ENCODE measurements around the gene PBXIP1. TPM values are rescaled to one million over a fixed set of nuclear protein-coding genes. Genes with fewer than 3 reads are reported as not detected.

PBXIP1 gene
- total and polyA plus RNA-seq, 11 donors = 36.9 to 70.4 (median 51.5) TPM

DNA sequence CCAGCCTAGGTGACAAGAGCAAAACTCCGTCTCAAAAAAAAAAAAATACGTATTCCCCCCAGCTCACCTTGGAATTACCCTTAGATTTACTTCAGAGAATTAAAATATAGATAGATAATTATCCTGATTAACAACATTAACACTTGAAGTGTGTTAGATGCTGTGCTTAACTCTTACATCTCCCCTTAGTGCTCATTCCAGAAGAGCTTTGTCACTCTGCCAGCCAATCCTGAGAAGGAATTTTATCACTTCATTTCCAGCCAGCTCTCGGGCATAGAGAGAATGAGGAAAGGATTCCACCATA lies 16.3 kb upstream of the PBXIP1 start:
- TF ChIP-seq, protein P1, sequence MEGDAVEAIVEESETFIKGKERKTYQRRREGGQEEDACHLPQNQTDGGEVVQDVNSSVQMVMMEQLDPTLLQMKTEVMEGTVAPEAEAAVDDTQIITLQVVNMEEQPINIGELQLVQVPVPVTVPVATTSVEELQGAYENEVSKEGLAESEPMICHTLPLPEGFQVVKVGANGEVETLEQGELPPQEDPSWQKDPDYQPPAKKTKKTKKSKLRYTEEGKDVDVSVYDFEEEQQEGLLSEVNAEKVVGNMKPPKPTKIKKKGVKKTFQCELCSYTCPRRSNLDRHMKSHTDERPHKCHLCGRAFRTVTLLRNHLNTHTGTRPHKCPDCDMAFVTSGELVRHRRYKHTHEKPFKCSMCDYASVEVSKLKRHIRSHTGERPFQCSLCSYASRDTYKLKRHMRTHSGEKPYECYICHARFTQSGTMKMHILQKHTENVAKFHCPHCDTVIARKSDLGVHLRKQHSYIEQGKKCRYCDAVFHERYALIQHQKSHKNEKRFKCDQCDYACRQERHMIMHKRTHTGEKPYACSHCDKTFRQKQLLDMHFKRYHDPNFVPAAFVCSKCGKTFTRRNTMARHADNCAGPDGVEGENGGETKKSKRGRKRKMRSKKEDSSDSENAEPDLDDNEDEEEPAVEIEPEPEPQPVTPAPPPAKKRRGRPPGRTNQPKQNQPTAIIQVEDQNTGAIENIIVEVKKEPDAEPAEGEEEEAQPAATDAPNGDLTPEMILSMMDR (IDR thresholded peaks at IDR 0.05) = no peak
- no peak for TF ChIP-seq POLR2A (IDR thresholded peaks at IDR 0.05)
- peaks cover 22 to 78% (median 59%) of the 10 kb centered on the region in 12 donors for H3K4me1 ChIP-seq
- no peaks in the 10 kb centered on the region for H3K27me3 ChIP-seq
- no peaks in the 10 kb centered on the region for H3K9me3 ChIP-seq
- peak overlapping the region in 8 of 12 donors; percentile 66 to 84 (median 78) for H3K4me3 ChIP-seq
- DNase-seq = no peak
- H3K36me3 ChIP-seq = peaks cover 0 to 25% (median 13%) of the 10 kb centered on the region in 9 donors
- intact Hi-C loops (cut with DNase I) = loop anchor here in 3 of 10 donors (5.0 kb wide), 3 partner anchors 35 to 80 kb away; partner anchors contain the start of genes ADAM15 (in 1 of the 3) and PMVK (in 1 of the 3)
- WGBS, 4 donors = 41 to 52% (median 47%) methylated on average over 3 of the region's 3 CpGs
- H3K27ac ChIP-seq = peak overlapping the region; percentile 89 to 99 (median 99)
- no peak for ATAC-seq

DNA sequence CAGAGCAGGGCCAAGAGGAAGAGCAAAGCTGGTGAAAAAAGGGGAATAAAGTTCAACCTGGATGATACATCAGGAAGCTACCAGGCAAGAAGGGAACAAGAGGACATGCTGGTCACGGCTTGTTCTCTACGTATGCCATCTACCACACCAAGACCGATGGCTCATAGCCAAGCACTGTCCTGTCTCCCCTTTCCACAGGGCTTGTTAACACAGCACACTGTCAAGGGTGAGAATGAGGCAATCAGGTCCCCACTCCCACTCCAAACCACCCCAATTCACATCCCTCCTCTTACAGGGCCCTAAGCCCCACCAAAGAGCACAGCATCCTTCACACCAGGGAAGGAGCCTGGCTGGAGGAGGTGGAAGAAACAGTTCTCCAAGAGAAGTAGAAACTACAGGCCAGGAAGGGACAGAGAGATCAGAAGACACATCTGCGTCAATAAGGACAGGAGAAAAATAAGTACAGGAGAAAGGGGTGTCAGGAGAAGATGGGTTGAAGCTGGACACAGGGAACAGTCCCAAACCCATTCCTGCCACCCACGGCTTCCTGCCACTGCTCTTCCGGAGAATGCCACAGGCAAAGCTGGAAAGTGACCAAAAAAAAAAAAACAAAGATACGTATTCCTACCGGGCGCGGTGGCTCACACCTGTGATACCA lies 15.6 kb upstream of the PBXIP1 start:
- ATAC-seq = no peak
- Histone ChIP-seq H3K4me1 (peaks cover 22 to 84% (median 63%) of the 10 kb centered on the region in 12 donors), H3K4me3 (peak overlapping the region in 10 of 12 donors; percentile 25 to 84 (median 58)), H3K9me3 (no peaks in the 10 kb centered on the region), H3K27me3 (no peaks in the 10 kb centered on the region), H3K27ac (peak overlapping the region; percentile 89 to 99 (median 99)), H3K36me3 (peaks cover 0 to 32% (median 20%) of the 10 kb centered on the region in 9 donors)
- WGBS, 4 donors = 20 to 36% (median 25%) methylated on average over 10 of the region's 10 CpGs
- TF ChIP-seq POLR2A (IDR thresholded peaks at IDR 0.05) = no peak
- TF ChIP-seq, protein P1 (IDR thresholded peaks at IDR 0.05) = no peak
- peak in 2 of 5 donors; percentile 65 to 73 for DNase-seq
- intact Hi-C loops (cut with DNase I) = loop anchor here in 4 of 10 donors (2.0 to 5.0 kb wide), 4 partner anchors 29 to 81 kb away; partner anchors contain the start of genes ADAM15 (in 1 of the 4) and PMVK (in 1 of the 4)

DNA sequence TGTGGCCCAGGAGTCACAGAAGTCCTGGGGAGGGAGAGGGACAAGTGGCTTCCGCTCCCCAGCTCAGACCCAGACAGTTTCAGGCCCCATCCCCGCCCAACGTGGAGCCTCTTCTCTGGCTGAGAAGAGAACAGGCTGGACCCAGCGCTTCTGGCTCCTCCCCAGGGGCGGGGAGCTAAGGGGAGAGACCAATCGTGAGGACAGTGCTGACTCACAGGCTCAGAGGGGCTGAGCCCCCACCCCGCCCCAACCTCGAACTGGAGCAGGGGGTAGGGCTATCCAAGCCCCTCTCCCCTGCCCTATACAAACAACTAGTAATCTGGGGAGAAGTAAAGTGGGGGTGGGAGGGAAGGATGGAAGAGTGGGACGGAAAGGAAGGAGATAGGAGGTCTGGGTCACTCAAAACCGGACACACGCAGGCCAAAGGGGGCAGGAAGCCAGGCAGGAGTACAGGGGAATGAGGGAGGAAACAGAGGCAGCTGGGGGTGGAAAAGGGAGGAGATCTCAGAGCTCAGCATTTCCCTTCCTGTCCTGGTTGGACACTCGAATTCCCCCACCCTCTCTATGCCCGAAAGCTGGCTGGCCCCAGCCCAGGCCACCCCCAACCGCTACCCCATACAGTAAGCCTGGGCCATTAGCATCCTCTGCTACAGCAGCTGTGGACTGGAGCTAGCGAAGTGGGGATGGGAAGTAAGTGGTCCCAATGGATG lies 14.9 kb upstream of the PBXIP1 start, which contains the start of gene SHC1:
Gene SHC1, minus strand, starts transcription at position 117 of the 710 bp plus-strand sequence. CDS start 221 bp downstream, outside the sequence.
- Histone ChIP-seq H3K27ac (peak within 1 kb of the TSS; percentile 89 to 99 (median 99)), H3K4me3 (peak within 1 kb of the TSS in 11 of 12 donors; percentile 28 to 84 (median 54)), H3K36me3 (peaks cover 0 to 39% (median 27%) of the 10 kb centered on the region in 9 donors), H3K4me1 (peaks cover 22 to 81% (median 57%) of the 10 kb centered on the region in 12 donors), H3K9me3 (no peaks in the 10 kb centered on the region), H3K27me3 (no peaks in the 10 kb centered on the region)
- ATAC-seq (peak; percentile 56 to 77 (median 66)), DNase-seq (peak; percentile 93 to 97 (median 95))
- TF ChIP-seq, protein P1 (IDR thresholded peaks at IDR 0.05) = no peak
- TF ChIP-seq POLR2A (IDR thresholded peaks at IDR 0.05) = peak; percentile 48 to 93
- intact Hi-C loops (cut with DNase I) = loop anchor here in 4 of 10 donors (2.0 to 5.0 kb wide), 4 partner anchors 30 to 82 kb away; partner anchors contain the start of genes ADAM15 (in 1 of the 4) and PMVK (in 1 of the 4)
- 7 to 16% (median 15%) methylated on average over 13 to 15 of the region's 15 CpGs for WGBS, 4 donors

All from heart left ventricle (tissue), 16 donors.